Nephron (organoid): Measurements from ENCODE around the gene PLN.

ENCODE experiments used
- H3K27ac Mint-ChIP-seq, 3 experiments: 2 replicates each; pipeline ENCODE4 v1.8.0; 2020; ENCODE audit warnings: mixed read lengths in 3 of 3, mild to moderate bottlenecking in 2 of 3, moderate library complexity in 1 of 3
- H3K27me3 Mint-ChIP-seq: 2 replicates; pipeline ENCODE4 v1.8.0; 2021; ENCODE audit warnings: low read depth, mild to moderate bottlenecking, moderate library complexity, mixed read lengths
- H3K36me3 Mint-ChIP-seq: 2 replicates; pipeline ENCODE4 v1.8.0; 2020; ENCODE audit warnings: low read depth, mixed read lengths
- H3K4me1 Mint-ChIP-seq: 2 replicates; pipeline ENCODE4 v1.8.0; 2020; ENCODE audit warnings: mixed read lengths
- H3K4me3 Mint-ChIP-seq, 3 experiments: 2 replicates each; pipeline ENCODE4 v1.8.0; 2020; ENCODE audit warnings: mild to moderate bottlenecking in 3 of 3, mixed read lengths in 3 of 3, moderate library complexity in 2 of 3
- H3K9me3 Mint-ChIP-seq: 2 replicates; pipeline ENCODE4 v1.8.0; 2020; ENCODE audit warnings: mixed read lengths
- CTCF ChIP-seq, 3 experiments: fragments of 200-600 bp; sonication (generic); IDR thresholded peaks; one replicate each; pipeline ENCODE4 v1.5.0; 2021; ENCODE audit warnings: antibody characterized with exemption in 3 of 3; ENCODE audit not compliant: unreplicated experiment in 3 of 3

Gene PLN

DNA sequence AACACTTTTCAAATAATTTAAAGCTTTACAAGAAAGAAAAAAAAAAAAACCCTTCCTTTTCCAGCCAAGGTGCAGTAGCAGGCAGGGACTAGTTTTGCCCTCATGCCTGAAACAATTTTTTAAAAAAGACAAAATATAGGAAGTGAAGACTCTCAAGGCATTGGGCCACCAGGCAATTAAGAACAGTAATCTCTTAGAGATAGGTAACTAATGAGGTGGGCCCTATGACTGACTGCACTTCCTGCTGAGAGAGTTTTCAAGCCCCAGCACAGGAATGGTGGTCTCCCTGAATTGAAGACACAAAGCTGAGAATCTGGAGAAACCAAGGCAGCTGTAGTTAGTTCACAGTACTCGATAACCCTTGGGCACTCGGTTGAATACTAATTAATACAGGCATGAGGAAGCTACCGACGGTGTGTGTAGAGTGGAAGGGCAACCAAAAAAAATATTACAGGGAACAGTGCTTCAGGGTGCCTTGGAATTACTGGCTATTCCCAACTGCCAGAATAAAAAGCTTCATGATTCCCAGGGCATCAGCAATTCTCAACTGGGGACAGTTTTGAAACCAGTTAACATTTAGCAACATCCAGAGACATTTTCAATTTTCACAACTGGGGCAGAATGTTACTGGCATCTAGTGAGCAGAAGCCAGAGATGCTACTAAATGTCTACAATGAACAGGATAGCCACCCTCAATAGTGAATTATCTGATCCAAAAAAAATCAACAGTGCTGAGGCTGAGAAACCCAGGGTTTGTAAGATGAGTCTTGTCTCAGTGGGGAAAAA lies 36.0 kb upstream of the PLN start:
- Mint-ChIP-seq H3K4me1 (no peaks in the 10 kb centered on the region), H3K27me3 (no peaks in the 10 kb centered on the region), H3K9me3 (peaks cover 5% of the 10 kb centered on the region), H3K36me3 (peaks cover 4% of the 10 kb centered on the region), H3K4me3 (no peak overlapping the region), H3K27ac (no peak overlapping the region)
- no peak for TF ChIP-seq CTCF (IDR thresholded peaks at IDR 0.05; ENCODE audit: unreplicated experiment in 3 of 3)

DNA sequence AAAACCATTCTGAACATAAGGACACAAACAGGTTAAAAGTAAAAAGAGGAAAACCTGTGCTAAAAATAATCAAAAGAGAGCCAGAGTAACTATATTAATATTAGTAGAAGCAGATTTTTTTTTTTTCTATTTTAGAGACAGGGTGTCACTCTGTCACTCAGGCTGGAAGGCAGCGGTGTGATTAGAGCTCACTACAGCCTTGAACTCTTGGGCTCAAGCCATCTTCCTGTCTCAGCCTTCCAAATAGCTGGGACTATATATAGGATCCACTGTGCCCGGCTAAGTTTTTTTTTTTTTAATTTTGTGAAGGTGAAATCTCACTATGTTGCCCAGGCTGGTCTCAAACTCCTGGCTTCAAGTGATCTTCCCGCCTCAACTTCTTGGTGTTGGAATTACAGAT lies 33.4 kb upstream of the PLN start:
- Mint-ChIP-seq H3K4me3 (no peak overlapping the region), H3K4me1 (no peaks in the 10 kb centered on the region), H3K9me3 (peaks cover 14% of the 10 kb centered on the region), H3K36me3 (peaks cover 21% of the 10 kb centered on the region), H3K27ac (no peak overlapping the region), H3K27me3 (no peaks in the 10 kb centered on the region)
- TF ChIP-seq CTCF (IDR thresholded peaks at IDR 0.05; ENCODE audit: unreplicated experiment in 3 of 3): no peak

DNA sequence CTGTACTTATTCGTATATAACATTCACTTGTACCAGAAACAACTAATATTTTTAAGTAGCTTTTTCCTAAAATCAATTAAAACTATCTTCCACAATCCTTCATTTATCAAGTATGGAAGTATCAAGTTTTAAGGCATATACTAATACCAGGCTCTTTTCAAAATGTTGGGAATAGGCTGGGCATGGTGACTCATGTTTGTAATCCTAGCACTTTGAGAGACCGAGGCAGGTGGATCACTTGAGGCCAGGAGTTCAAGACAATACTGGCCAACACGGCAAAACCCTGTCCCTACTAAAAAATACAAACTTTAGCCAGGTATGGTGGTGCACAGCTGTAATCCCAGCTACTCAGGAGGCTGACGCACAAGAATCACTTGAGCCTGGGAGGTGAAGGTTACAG lies 25.7 kb upstream of the PLN start:
- H3K4me1 Mint-ChIP-seq: no peaks in the 10 kb centered on the region
- H3K36me3 Mint-ChIP-seq: peaks cover 30% of the 10 kb centered on the region
- no peak for TF ChIP-seq CTCF (IDR thresholded peaks at IDR 0.05; ENCODE audit: unreplicated experiment in 3 of 3)
- no peaks in the 10 kb centered on the region for H3K27me3 Mint-ChIP-seq
- peaks cover 7% of the 10 kb centered on the region for H3K9me3 Mint-ChIP-seq
- H3K27ac Mint-ChIP-seq: no peak overlapping the region
- H3K4me3 Mint-ChIP-seq: no peak overlapping the region

- H3K27me3 Mint-ChIP-seq: no peaks in the 10 kb centered on the region
- H3K9me3 Mint-ChIP-seq: peaks cover 4% of the 10 kb centered on the region
- no peak for TF ChIP-seq CTCF (IDR thresholded peaks at IDR 0.05; ENCODE audit: unreplicated experiment in 3 of 3)
- no peak overlapping the region for H3K27ac Mint-ChIP-seq
- no peak overlapping the region for H3K4me3 Mint-ChIP-seq
- peaks cover 24% of the 10 kb centered on the region for H3K36me3 Mint-ChIP-seq
- peaks cover 3% of the 10 kb centered on the region for H3K4me1 Mint-ChIP-seq
These were observed 24.9 kb upstream of the PLN start for GRCh38 chr6:118523216-118523615.

GRCh38 chr6:118524686-118525085 lies 23.4 kb upstream of the PLN start:
- H3K4me1 Mint-ChIP-seq: peaks cover 8% of the 10 kb centered on the region
- H3K9me3 Mint-ChIP-seq: no peaks in the 10 kb centered on the region
- no peak overlapping the region for H3K27ac Mint-ChIP-seq
- no peak for TF ChIP-seq CTCF (IDR thresholded peaks at IDR 0.05; ENCODE audit: unreplicated experiment in 3 of 3)
- H3K4me3 Mint-ChIP-seq: no peak overlapping the region
- H3K27me3 Mint-ChIP-seq: no peaks in the 10 kb centered on the region
- H3K36me3 Mint-ChIP-seq: peaks cover 16% of the 10 kb centered on the region
